Measurements from ENCODE around the gene SERPINA5.

Gene SERPINA5

GRCh38 chr14:94548131-94548998, 32.9 kb upstream of the SERPINA5 start:
- no peak overlapping the region for H3K27ac Mint-ChIP-seq
- peaks cover 9% of the 10 kb centered on the region for H3K4me1 Mint-ChIP-seq
- no peak for TF ChIP-seq CTCF (IDR thresholded peaks at IDR 0.05)
- H3K4me3 Mint-ChIP-seq, result no peak overlapping the region
- H3K9me3 Mint-ChIP-seq, result peaks cover 15% of the 10 kb centered on the region
- H3K27me3 Mint-ChIP-seq (ENCODE audit: low read depth, poor library complexity), result peaks cover 27% of the 10 kb centered on the region
- no peak for DNase-seq
- peaks cover 4% of the 10 kb centered on the region for H3K36me3 Mint-ChIP-seq (ENCODE audit: low read depth)

- peaks cover 24% of the 10 kb centered on the region for H3K9me3 Mint-ChIP-seq
- H3K36me3 Mint-ChIP-seq (ENCODE audit: low read depth), result peaks cover 8% of the 10 kb centered on the region
- peak; percentile 98 for TF ChIP-seq CTCF (IDR thresholded peaks at IDR 0.05)
- no peak overlapping the region for H3K4me3 Mint-ChIP-seq
- peak; percentile 92 for DNase-seq
- peaks cover 24% of the 10 kb centered on the region for H3K27me3 Mint-ChIP-seq (ENCODE audit: low read depth, poor library complexity)
- H3K27ac Mint-ChIP-seq, result no peak overlapping the region
- H3K4me1 Mint-ChIP-seq, result peaks cover 9% of the 10 kb centered on the region
These were observed 31.9 kb upstream of the SERPINA5 start for GRCh38 chr14:94548999-94549985.

- H3K4me1 Mint-ChIP-seq, result peaks cover 9% of the 10 kb centered on the region
- H3K36me3 Mint-ChIP-seq (ENCODE audit: low read depth), result peaks cover 8% of the 10 kb centered on the region
- H3K4me3 Mint-ChIP-seq, result no peak overlapping the region
- no peak for TF ChIP-seq CTCF (IDR thresholded peaks at IDR 0.05)
- H3K27ac Mint-ChIP-seq, result no peak overlapping the region
- no peak for DNase-seq
- peaks cover 29% of the 10 kb centered on the region for H3K27me3 Mint-ChIP-seq (ENCODE audit: low read depth, poor library complexity)
- H3K9me3 Mint-ChIP-seq, result peaks cover 32% of the 10 kb centered on the region
These were observed 31.2 kb upstream of the SERPINA5 start for GRCh38 chr14:94550041-94550440.

- H3K4me1 Mint-ChIP-seq, result no peaks in the 10 kb centered on the region
- peaks cover 51% of the 10 kb centered on the region for H3K9me3 Mint-ChIP-seq
- H3K27ac Mint-ChIP-seq, result no peak overlapping the region
- no peak overlapping the region for H3K4me3 Mint-ChIP-seq
- DNase-seq, result no peak
- peaks cover 8% of the 10 kb centered on the region for H3K36me3 Mint-ChIP-seq (ENCODE audit: low read depth)
- no peak for TF ChIP-seq CTCF (IDR thresholded peaks at IDR 0.05)
- H3K27me3 Mint-ChIP-seq (ENCODE audit: low read depth, poor library complexity), result peaks cover 20% of the 10 kb centered on the region
These were observed 25.2 kb upstream of the SERPINA5 start for GRCh38 chr14:94555991-94556390.

- Mint-ChIP-seq H3K4me1 (no peaks in the 10 kb centered on the region), H3K4me3 (no peak overlapping the region), H3K36me3 (ENCODE audit: low read depth) (peaks cover 8% of the 10 kb centered on the region), H3K9me3 (peaks cover 46% of the 10 kb centered on the region), H3K27ac (no peak overlapping the region), H3K27me3 (ENCODE audit: low read depth, poor library complexity) (peaks cover 19% of the 10 kb centered on the region)
- TF ChIP-seq CTCF (IDR thresholded peaks at IDR 0.05), result no peak
- no peak for DNase-seq
These were observed 23.9 kb upstream of the SERPINA5 start for GRCh38 chr14:94557327-94557726.
